GM21825 (cell line): ENCODE data around the gene CHRND.
"Not testable (repeated sequence)": the region's sequence is repeated elsewhere in the genome, so short reads cannot be mapped to it uniquely, and the experiment has no call there.

ENCODE experiments used
- ATAC-seq: cut with Tn5 transposase; IDR thresholded peaks from one replicate; pipeline ENCODE4 v1.9.1; 2021; ENCODE audit warnings: mild to moderate bottlenecking, moderate library complexity; ENCODE audit not compliant: unreplicated experiment

CHRND gene

GRCh38 chr2:232570481-232570880, 44.5 kb downstream of the CHRND start:
- ATAC-seq = not testable (repeated sequence)

DNA sequence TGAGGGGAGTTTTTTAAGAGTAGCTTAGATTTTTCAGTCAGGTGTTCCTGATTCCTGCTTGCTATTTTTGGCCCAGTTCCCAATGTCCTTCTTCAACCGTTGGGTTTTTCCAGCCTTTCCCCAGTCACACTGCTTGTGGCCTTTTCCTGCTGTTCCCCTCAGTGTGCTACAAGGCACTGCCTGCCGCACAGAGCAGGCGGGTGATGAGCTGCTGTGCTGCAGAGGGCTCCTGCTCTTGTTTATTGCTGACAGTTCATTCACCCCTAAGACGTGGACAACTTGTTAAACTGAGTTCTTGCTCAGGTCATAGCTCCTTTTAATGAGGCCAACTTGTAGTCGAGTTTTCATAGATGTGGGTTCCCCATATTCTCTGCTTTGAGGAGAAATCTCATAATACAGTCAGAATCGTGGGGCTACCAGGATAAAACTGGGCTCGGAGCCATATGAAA, 45.1 kb downstream of the CHRND start:
- no peak for ATAC-seq

DNA sequence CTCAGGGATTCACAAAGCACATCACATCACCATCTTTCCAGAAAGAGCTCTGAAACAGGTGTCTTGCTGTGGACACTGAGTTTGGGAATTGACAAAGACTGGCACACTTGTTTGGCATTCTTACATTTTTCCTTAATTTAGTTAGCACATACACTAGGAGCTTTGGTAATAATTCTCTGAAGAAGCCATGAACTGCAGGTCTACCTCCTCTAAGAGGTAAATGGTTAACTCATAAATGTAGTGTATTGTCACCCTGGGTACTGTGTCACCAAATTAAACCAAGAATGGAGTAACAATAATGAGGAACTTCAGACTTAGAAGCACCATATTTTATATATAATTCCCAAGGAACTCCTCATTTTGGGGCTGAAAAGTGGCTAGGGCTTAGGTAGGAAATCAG, 47.1 kb downstream of the CHRND start:
- ATAC-seq = no peak

GRCh38 chr2:232573771-232574435, 47.9 kb downstream of the CHRND start:
- no peak for ATAC-seq

DNA sequence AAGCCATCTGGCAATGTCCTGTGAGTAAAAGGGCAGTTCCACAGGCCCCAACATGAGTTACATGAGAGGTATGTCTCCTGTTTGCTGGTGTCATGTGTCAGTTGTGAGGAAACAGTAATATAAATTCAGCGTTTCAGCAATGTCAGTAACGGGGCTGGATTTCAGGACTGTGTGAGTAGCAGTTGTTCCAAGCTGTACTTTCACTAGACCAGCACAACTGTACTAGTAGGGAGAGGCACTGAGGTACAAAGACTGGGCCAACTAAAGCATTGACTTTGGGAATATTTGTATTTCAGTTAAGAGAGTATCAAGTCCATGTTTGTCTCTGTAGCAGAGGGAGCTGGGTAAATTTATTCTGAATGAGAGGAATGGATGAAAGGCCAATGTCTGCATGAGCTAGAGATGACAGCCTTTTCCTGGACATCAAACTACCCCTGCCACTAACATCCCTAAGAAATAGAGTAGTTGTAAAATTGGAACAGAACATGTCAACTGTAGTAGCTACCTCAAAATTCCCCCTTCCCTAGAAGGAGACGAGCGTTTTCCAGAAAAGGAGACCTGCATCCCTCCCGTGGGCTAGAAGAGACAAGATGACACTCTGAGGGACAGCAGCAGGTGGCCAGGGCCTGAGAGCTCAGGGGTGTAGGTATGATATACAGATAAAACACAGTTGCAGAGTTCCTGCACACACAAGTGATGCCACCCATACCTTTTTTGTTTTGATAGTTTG, 48.9 kb downstream of the CHRND start:
- no peak for ATAC-seq

GRCh38 chr2:232575404-232575746, 49.4 kb downstream of the CHRND start:
- ATAC-seq = no peak

GRCh38 chr2:232576995-232577394, 51.0 kb downstream of the CHRND start:
- ATAC-seq = no peak

GRCh38 chr2:232577841-232578240, 51.9 kb downstream of the CHRND start:
- no peak for ATAC-seq

- ATAC-seq = no peak
These were observed 52.7 kb downstream of the CHRND start for GRCh38 chr2:232578626-232579025.

- no peak for ATAC-seq
These were observed 54.7 kb downstream of the CHRND start for GRCh38 chr2:232580648-232580981.

DNA sequence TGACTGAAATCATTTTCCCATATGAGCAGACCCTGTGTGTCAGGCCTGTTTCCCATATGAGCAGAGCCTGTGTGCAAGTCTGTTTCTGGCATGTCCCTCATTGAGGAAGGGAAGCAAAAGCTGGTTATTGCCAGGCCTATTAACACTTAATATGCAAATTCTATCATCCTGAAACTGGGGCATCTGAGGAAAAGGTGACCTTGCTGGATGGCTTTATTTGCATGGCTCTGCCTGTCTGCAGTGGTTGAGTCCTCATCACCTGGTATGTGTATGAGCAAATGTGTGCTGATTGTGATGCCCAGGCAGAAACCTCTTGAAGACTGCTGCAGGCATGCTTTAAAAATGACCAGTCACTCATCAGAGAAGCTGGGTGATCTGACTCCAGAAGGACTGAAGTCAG, 55.8 kb downstream of the CHRND start:
- ATAC-seq = no peak

DNA sequence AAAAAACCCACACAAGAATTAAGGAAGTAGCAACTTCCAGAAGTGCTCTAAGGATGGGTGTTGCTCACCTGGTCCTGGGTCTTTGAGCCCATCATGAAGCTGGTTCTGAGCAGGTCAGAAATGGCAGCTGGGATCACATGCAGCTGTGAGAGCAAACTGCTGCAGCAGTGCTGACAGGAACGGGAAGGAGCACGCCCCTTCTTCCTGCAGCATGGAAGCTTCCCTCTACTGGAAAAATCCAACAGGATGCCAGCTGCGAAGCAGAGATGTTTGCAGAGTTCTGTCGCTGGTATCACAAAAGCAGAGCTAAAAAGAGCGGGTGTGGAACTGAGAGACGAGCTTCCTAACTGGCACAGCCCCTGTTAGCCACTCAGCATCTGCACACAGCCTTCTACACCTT, 58.3 kb downstream of the CHRND start:
- ATAC-seq = no peak
